Testis (tissue), 2 donors: ENCODE data around the gene ACVRL1.

Source experiments
- POLR2A ChIP-seq: fragments of 450-650 bp; IDR thresholded peaks from one replicate; pipeline ENCODE4 v1.6.1; 2017; ENCODE audit warnings: antibody characterized with exemption, mild to moderate bottlenecking, moderate library complexity
- TF ChIP-seq, protein P1 (sequence below), 3 experiments: fragments of 450-650 bp in 2 of 3; fragments of 200-600 bp in 1 of 3; sonication (generic) in 1 of 3; IDR thresholded peaks; one replicate each; pipeline ENCODE4 v1.5.1; 2016 to 2019; ENCODE audit warnings: antibody characterized with exemption in 3 of 3, mild to moderate bottlenecking in 2 of 3, moderate library complexity in 1 of 3

GRCh38 chr12:51864833-51865670 is 42.3 kb upstream of the ACVRL1 start:
- TF ChIP-seq, protein P1, sequence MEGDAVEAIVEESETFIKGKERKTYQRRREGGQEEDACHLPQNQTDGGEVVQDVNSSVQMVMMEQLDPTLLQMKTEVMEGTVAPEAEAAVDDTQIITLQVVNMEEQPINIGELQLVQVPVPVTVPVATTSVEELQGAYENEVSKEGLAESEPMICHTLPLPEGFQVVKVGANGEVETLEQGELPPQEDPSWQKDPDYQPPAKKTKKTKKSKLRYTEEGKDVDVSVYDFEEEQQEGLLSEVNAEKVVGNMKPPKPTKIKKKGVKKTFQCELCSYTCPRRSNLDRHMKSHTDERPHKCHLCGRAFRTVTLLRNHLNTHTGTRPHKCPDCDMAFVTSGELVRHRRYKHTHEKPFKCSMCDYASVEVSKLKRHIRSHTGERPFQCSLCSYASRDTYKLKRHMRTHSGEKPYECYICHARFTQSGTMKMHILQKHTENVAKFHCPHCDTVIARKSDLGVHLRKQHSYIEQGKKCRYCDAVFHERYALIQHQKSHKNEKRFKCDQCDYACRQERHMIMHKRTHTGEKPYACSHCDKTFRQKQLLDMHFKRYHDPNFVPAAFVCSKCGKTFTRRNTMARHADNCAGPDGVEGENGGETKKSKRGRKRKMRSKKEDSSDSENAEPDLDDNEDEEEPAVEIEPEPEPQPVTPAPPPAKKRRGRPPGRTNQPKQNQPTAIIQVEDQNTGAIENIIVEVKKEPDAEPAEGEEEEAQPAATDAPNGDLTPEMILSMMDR (IDR thresholded peaks at IDR 0.05): no peak
- TF ChIP-seq POLR2A: no peak
